HG02885 (cell line): ENCODE measurements around the gene PNPLA4.

Experiments used
- ATAC-seq: cut with Tn5 transposase; IDR thresholded peaks from one replicate; pipeline ENCODE4 v1.9.1; 2021; ENCODE audit warnings: mild to moderate bottlenecking; ENCODE audit not compliant: unreplicated experiment, poor library complexity

Gene PNPLA4

GRCh38 chrX:7876957-7877356 lies 50.3 kb downstream of the PNPLA4 start:
- ATAC-seq: no peak

GRCh38 chrX:7872042-7872441 lies 55.2 kb downstream of the PNPLA4 start:
- no peak for ATAC-seq

GRCh38 chrX:7852166-7852565 lies 75.0 kb downstream of the PNPLA4 start:
- no peak for ATAC-seq
